CD14-positive monocyte (primary cell): ENCODE results near the gene FRS3. TPM values are rescaled to one million over a fixed set of nuclear protein-coding genes. Genes with fewer than 3 reads are reported as not detected.

Experiments used
- DNase-seq, 3 donors: peaks; one replicate each; pipeline ENCODE4 v3.0.0-alpha.2; 2011 to 2022
- H2AFZ ChIP-seq: 2 replicates; pipeline ENCODE4 v1.6.0; 2012; ENCODE audit warnings: mild to moderate bottlenecking, low read depth, low read length, inconsistent platforms; ENCODE audit not compliant: insufficient read depth, poor library complexity, severe bottlenecking
- H3K27ac ChIP-seq, 2 donors: 1 replicate in 1 of 2; 2 replicates in 1 of 2; pipeline ENCODE4 v1.5.1; 2012 to 2013; ENCODE audit warnings: low read length in 2 of 2, control low read depth in 1 of 2, inconsistent platforms in 1 of 2, low read depth in 1 of 2, mild to moderate bottlenecking in 1 of 2
- H3K27me3 ChIP-seq, 2 donors: one replicate each; pipeline versions ENCODE4 v1.6.0 to v1.6.1; 2011 to 2013; ENCODE audit warnings: low read length in 2 of 2; ENCODE audit not compliant: control insufficient read depth in 2 of 2, insufficient read depth in 2 of 2
- H3K36me3 ChIP-seq, 2 donors: replicated peaks in 1 of 2; 1 replicate in 1 of 2; 2 replicates in 1 of 2; pipeline versions ENCODE4 v1.5.1 to v1.6.1; 2012 to 2013; ENCODE audit warnings: low read length in 2 of 2, control low read depth in 1 of 2, inconsistent platforms in 1 of 2, mild to moderate bottlenecking in 1 of 2; ENCODE audit not compliant: insufficient read depth in 2 of 2, control insufficient read depth in 1 of 2
- H3K4me1 ChIP-seq, 2 donors: 1 replicate in 1 of 2; 2 replicates in 1 of 2; pipeline versions ENCODE4 v1.5.1 to v1.6.1; 2012 to 2013; ENCODE audit warnings: low read length in 2 of 2, control low read depth in 1 of 2, inconsistent platforms in 1 of 2, mild to moderate bottlenecking in 1 of 2, moderate library complexity in 1 of 2; ENCODE audit not compliant: insufficient read depth in 2 of 2, control insufficient read depth in 1 of 2
- H3K4me2 ChIP-seq: replicated peaks from 2 replicates; pipeline ENCODE3; 2012; ENCODE audit warnings: low read length, moderate library complexity, mild to moderate bottlenecking; ENCODE audit not compliant: poor library complexity, severe bottlenecking; ENCODE audit errors: extremely low read depth
- H3K4me3 ChIP-seq, 3 experiments: fragments of 200-600 bp in 1 of 3; sonication (generic) in 1 of 3; replicated peaks in 1 of 3; 1 replicate in 2 of 3; 2 replicates in 1 of 3; pipeline ENCODE4 v1.5.1; 2011 to 2013; ENCODE audit warnings: low read length in 3 of 3, mild to moderate bottlenecking in 3 of 3, control low read depth in 2 of 3, low read depth in 2 of 3, inconsistent platforms in 1 of 3, moderate library complexity in 1 of 3
- H3K79me2 ChIP-seq: 2 replicates; pipeline ENCODE4 v1.6.0; 2012; ENCODE audit warnings: mild to moderate bottlenecking, control low read depth, inconsistent platforms, low read length, moderate library complexity; ENCODE audit not compliant: insufficient read depth
- H3K9ac ChIP-seq: 2 replicates; pipeline ENCODE4 v1.6.0; 2017; ENCODE audit warnings: low read length, mild to moderate bottlenecking; ENCODE audit not compliant: insufficient read depth, poor library complexity, severe bottlenecking
- H3K9me3 ChIP-seq, 2 donors: replicated peaks in 1 of 2; 1 replicate in 1 of 2; 2 replicates in 1 of 2; pipeline versions ENCODE4 v1.5.1 to v1.6.1; 2012 to 2013; ENCODE audit warnings: low read length in 2 of 2, control low read depth in 1 of 2; ENCODE audit not compliant: control insufficient read depth in 1 of 2, insufficient read depth in 1 of 2
- H4K20me1 ChIP-seq: 2 replicates; pipeline ENCODE4 v1.6.0; 2012; ENCODE audit warnings: mild to moderate bottlenecking, low read length, control low read depth, moderate library complexity; ENCODE audit not compliant: insufficient read depth
- H3K27ac Mint-ChIP-seq, 7 donors: one replicate each; pipeline ENCODE4 v1.8.0; 2020; ENCODE audit warnings: mild to moderate bottlenecking in 7 of 7, mixed read lengths in 7 of 7, moderate library complexity in 6 of 7, inconsistent platforms in 2 of 7
- H3K27me3 Mint-ChIP-seq, 3 donors: one replicate each; pipeline ENCODE4 v1.8.0; 2021 to 2022; ENCODE audit warnings: low read depth in 3 of 3, mild to moderate bottlenecking in 3 of 3, mixed read lengths in 3 of 3, moderate library complexity in 3 of 3, inconsistent platforms in 1 of 3
- H3K36me3 Mint-ChIP-seq, 2 donors: one replicate each; pipeline ENCODE4 v1.8.0; 2020; ENCODE audit warnings: mixed read lengths in 2 of 2, inconsistent platforms in 1 of 2, mild to moderate bottlenecking in 1 of 2
- H3K4me1 Mint-ChIP-seq: one replicate; pipeline ENCODE4 v1.8.0; 2020; ENCODE audit warnings: mild to moderate bottlenecking, mixed read lengths
- H3K4me3 Mint-ChIP-seq, 2 donors: one replicate each; pipeline ENCODE4 v1.8.0; 2020; ENCODE audit warnings: mild to moderate bottlenecking in 2 of 2, mixed read lengths in 2 of 2, moderate library complexity in 1 of 2
- H3K9me3 Mint-ChIP-seq, 7 donors: one replicate each; pipeline ENCODE4 v1.8.0; 2020 to 2022; ENCODE audit warnings: mixed read lengths in 7 of 7, mild to moderate bottlenecking in 6 of 7, moderate library complexity in 6 of 7, inconsistent platforms in 2 of 7
- WGBS: methylation state at CpG from one replicate; pipeline ENCODE4 v1.1.5; 2013; ENCODE audit warnings: missing lambda C conversion rate; ENCODE audit not compliant: insufficient coverage; 5-methylcytosine and 5-hydroxymethylcytosine counted together
- intact Hi-C, 2 donors: fragments of 100-400 bp; cut with micrococcal nuclease; formaldehyde crosslinking; loops; one replicate each; pipeline versions ENCODE4 v1.15.0 to v1.15.1; 2023
- polyA plus RNA-seq, 3 donors: library from polyadenylated mRNA; depleted of rRNA in 1 of 3; unstranded in 2 of 3; stranded (reverse) in 1 of 3; fragments of 300-500 nt in 2 of 3; fragments of >200 nt in 1 of 3; fragmentation: Illumina TruSeq in 2 of 3; gene quantifications; 1 replicate in 2 of 3; 2 replicates in 1 of 3; pipeline ENCODE4 v1.2.3, GENCODE V29; 2012 to 2021
- TF ChIP-seq, protein P1 (sequence below): fragments of 200-600 bp; IDR thresholded peaks from one replicate; pipeline ENCODE4 v1.8.0; 2022; ENCODE audit warnings: antibody characterized with exemption, mild to moderate bottlenecking

Gene FRS3
- polyA plus RNA-seq, 3 donors, result 1.3 to 7.0 (median 2.6) TPM

DNA sequence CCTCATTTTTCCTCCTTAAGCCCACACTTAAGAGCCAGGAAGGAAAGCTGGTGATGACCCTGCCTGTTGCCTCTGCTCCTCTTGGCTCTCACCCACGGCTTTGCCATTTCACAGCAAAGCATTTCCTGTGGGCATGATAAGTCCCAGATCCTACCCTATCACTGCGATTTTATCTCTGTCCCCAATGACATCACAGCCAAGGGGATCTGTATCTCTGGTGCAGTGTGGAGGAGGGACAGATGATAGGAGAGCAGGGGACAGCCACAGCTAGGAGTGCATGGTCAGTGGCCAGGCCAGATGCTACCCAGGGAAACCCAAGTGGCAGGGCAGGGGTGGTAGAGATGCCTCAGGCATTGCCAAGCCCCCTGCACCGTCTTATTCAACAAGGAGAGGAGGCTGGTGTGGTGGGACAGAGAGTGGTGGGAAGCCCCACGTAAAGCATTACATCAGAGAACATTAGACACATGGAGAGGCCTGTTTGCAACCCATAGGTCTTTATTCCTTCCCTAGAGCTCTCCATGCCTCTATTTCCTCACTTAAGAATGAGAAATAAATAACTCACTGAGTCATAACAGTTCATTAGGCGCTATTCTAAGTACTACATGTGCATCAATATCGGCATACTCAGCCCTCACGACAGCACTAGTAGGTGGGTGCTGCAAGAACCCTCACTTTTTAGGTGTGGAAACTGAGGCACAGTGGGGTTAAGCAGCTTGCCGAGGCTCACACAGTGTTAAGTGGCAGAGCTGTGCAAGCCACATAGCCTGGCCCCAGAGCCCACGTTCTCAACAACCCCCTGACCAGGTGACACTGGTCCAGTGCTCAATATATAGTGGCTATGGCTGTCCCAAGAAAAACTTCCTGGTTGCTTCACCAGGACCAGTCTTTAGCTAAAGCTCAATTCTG lies 48.9 kb downstream of the FRS3 start:
- Mint-ChIP-seq H3K36me3 (peaks cover 31 to 47% of the 10 kb centered on the region in 2 donors), H3K9me3 (no peaks in the 10 kb centered on the region), H3K27ac (peak overlapping the region in 2 of 7 donors; percentile 41 to 65), H3K27me3 (peaks cover 0 to 3% (median 0%) of the 10 kb centered on the region in 3 donors), H3K4me1 (peaks cover 74% of the 10 kb centered on the region), H3K4me3 (peak overlapping the region in 1 of 2 donors; percentile 31)
- DNase-seq, result no peak
- TF ChIP-seq, protein P1, sequence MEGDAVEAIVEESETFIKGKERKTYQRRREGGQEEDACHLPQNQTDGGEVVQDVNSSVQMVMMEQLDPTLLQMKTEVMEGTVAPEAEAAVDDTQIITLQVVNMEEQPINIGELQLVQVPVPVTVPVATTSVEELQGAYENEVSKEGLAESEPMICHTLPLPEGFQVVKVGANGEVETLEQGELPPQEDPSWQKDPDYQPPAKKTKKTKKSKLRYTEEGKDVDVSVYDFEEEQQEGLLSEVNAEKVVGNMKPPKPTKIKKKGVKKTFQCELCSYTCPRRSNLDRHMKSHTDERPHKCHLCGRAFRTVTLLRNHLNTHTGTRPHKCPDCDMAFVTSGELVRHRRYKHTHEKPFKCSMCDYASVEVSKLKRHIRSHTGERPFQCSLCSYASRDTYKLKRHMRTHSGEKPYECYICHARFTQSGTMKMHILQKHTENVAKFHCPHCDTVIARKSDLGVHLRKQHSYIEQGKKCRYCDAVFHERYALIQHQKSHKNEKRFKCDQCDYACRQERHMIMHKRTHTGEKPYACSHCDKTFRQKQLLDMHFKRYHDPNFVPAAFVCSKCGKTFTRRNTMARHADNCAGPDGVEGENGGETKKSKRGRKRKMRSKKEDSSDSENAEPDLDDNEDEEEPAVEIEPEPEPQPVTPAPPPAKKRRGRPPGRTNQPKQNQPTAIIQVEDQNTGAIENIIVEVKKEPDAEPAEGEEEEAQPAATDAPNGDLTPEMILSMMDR, result no peak
- peaks cover 88% of the 10 kb centered on the region for H3K79me2 ChIP-seq
- no peaks in the 10 kb centered on the region for H3K9me3 ChIP-seq
- intact Hi-C loops, result loop anchor here in 1 of 2 donors (10.0 kb wide), 1 partner anchor 656 kb away; the partner anchor contains the start of genes NFYA and OARD1
- no peak overlapping the region for H2AFZ ChIP-seq
- peaks cover 82% of the 10 kb centered on the region for H4K20me1 ChIP-seq
- WGBS, result 74% methylated on average over 5 of the region's 9 CpGs
- H3K4me3 ChIP-seq, result no peak overlapping the region
- H3K4me2 ChIP-seq, result peak overlapping the region; percentile 10
- H3K27ac ChIP-seq, result no peak overlapping the region
- no peak overlapping the region for H3K9ac ChIP-seq
- no peaks in the 10 kb centered on the region for H3K27me3 ChIP-seq
- peaks cover 8 to 30% of the 10 kb centered on the region in 2 donors for H3K36me3 ChIP-seq
- H3K4me1 ChIP-seq, result peaks cover 70 to 78% of the 10 kb centered on the region in 2 donors

DNA sequence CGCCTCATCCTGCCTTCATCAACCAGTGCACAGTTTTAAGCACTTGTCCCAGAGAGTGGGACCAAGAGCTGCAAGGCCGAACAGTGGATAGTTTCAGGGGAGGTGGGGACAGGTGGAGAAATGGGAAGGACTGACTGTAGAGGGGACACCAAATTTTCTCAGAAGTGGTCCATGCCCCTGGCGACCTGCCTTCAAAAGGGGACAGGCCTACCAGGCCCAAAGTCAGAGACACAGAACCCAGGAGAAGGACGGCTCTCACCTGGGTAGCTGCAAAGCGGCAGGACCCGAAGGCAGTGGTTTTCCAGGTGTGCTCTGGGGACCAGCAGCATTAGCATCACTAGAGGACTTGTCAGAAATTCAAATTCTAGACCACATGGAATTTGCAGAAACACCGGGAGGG lies 50.1 kb downstream of the FRS3 start:
- intact Hi-C loops, result loop anchor here (10.0 kb wide), 2 partner anchors 165 to 655 kb away; partner anchors contain the start of genes NFYA (in 1 of the 2), OARD1 (in 1 of the 2) and USP49 (in 1 of the 2)
- Mint-ChIP-seq H3K4me1 (peaks cover 83% of the 10 kb centered on the region), H3K27me3 (peaks cover 0 to 3% (median 0%) of the 10 kb centered on the region in 3 donors), H3K9me3 (no peaks in the 10 kb centered on the region), H3K27ac (peak overlapping the region in 1 of 7 donors; percentile 15), H3K4me3 (peak overlapping the region in 1 of 2 donors; percentile 16), H3K36me3 (peaks cover 35 to 47% of the 10 kb centered on the region in 2 donors)
- DNase-seq, result no peak
- TF ChIP-seq, protein P1, result no peak
- WGBS, result 99% methylated on average over 6 of the region's 7 CpGs
- H3K27me3 ChIP-seq, result no peaks in the 10 kb centered on the region
- no peak overlapping the region for H3K9ac ChIP-seq
- H3K4me2 ChIP-seq, result no peak overlapping the region
- peaks cover 93% of the 10 kb centered on the region for H4K20me1 ChIP-seq
- H2AFZ ChIP-seq, result no peak overlapping the region
- no peak overlapping the region for H3K27ac ChIP-seq
- no peak overlapping the region for H3K4me3 ChIP-seq
- H3K79me2 ChIP-seq, result peaks cover 96% of the 10 kb centered on the region
- peaks cover 8 to 30% of the 10 kb centered on the region in 2 donors for H3K36me3 ChIP-seq
- H3K4me1 ChIP-seq, result peaks cover 79 to 86% of the 10 kb centered on the region in 2 donors
- no peaks in the 10 kb centered on the region for H3K9me3 ChIP-seq
